GM23248 (cell line): ENCODE measurements around the gene ARHGEF12. TPM values are rescaled to one million over a fixed set of nuclear protein-coding genes. Genes with fewer than 3 reads are reported as not detected.

ENCODE experiments used
- DNase-seq: peaks from one replicate; pipeline ENCODE4 v3.0.0-alpha.2; 2015
- H2AFZ ChIP-seq: fragments of 200-600 bp; sonication (generic); 2 replicates; pipeline ENCODE4 v1.6.1; 2016; ENCODE audit warnings: antibody characterized with exemption
- H3F3A ChIP-seq: fragments of 200-600 bp; sonication (generic); 2 replicates; pipeline ENCODE4 v1.6.1; 2016; ENCODE audit warnings: mild to moderate bottlenecking, antibody characterized with exemption, mixed run types; ENCODE audit not compliant: insufficient read depth
- H3K27ac ChIP-seq: fragments of 200-600 bp; sonication (generic); 2 replicates; pipeline ENCODE4 v1.5.1; 2016; ENCODE audit warnings: mild to moderate bottlenecking
- H3K27me3 ChIP-seq: fragments of 200-600 bp; sonication (generic); replicated peaks from 2 replicates; pipeline ENCODE4 v1.6.1; 2016; ENCODE audit warnings: mild to moderate bottlenecking; ENCODE audit not compliant: insufficient read depth
- H3K36me3 ChIP-seq: fragments of 200-600 bp; sonication (generic); 2 replicates; pipeline ENCODE4 v1.6.1; 2016; ENCODE audit warnings: low read depth, mild to moderate bottlenecking
- H3K4me1 ChIP-seq: fragments of 200-600 bp; sonication (generic); 2 replicates; pipeline ENCODE4 v1.6.1; 2016; ENCODE audit warnings: mild to moderate bottlenecking; ENCODE audit not compliant: insufficient read depth
- H3K4me2 ChIP-seq: fragments of 200-600 bp; sonication (generic); one replicate; pipeline ENCODE4 v1.6.1; 2016; ENCODE audit warnings: mild to moderate bottlenecking; ENCODE audit not compliant: unreplicated experiment
- H3K4me3 ChIP-seq: fragments of 200-600 bp; sonication (generic); 2 replicates; pipeline ENCODE4 v1.5.1; 2016; ENCODE audit warnings: mild to moderate bottlenecking
- H3K79me2 ChIP-seq: fragments of 200-600 bp; sonication (generic); 2 replicates; pipeline ENCODE4 v1.6.1; 2016; ENCODE audit warnings: mild to moderate bottlenecking; ENCODE audit not compliant: insufficient read depth
- H3K9ac ChIP-seq: fragments of 200-600 bp; sonication (generic); 2 replicates; pipeline ENCODE4 v1.6.1; 2016; ENCODE audit warnings: mild to moderate bottlenecking
- H3K9me2 ChIP-seq: fragments of 200-600 bp; sonication (generic); 2 replicates; pipeline ENCODE4 v1.6.1; 2016; ENCODE audit warnings: mixed run types, mild to moderate bottlenecking, moderate library complexity; ENCODE audit not compliant: insufficient read depth
- H3K9me3 ChIP-seq: fragments of 200-600 bp; sonication (generic); one replicate; pipeline ENCODE4 v1.6.1; 2017; ENCODE audit warnings: low read depth
- H4K20me1 ChIP-seq: fragments of 200-600 bp; sonication (generic); 2 replicates; pipeline ENCODE4 v1.6.0; 2016; ENCODE audit not compliant: insufficient read depth
- EZH2 ChIP-seq: fragments of 200-600 bp; sonication (generic); IDR thresholded peaks from 2 replicates; pipeline ENCODE4 v1.6.1; 2018; ENCODE audit warnings: antibody characterized with exemption, mild to moderate bottlenecking; ENCODE audit not compliant: insufficient read depth, poor library complexity, severe bottlenecking
- EZH2phosphoT487 ChIP-seq: fragments of 200-600 bp; sonication (generic); IDR thresholded peaks from 2 replicates; pipeline ENCODE4 v1.6.1; 2018; ENCODE audit warnings: antibody characterized with exemption, moderate library complexity, mild to moderate bottlenecking, low read depth; ENCODE audit not compliant: insufficient read depth
- WGBS, 2 experiments: methylation state at CpG; one replicate each; pipeline ENCODE4 v1.1.6; 2015 to 2017; ENCODE audit warnings: low lambda C conversion rate in 2 of 2, low coverage in 1 of 2; ENCODE audit errors: missing lambda C conversion rate in 2 of 2; 5-methylcytosine and 5-hydroxymethylcytosine counted together
- in situ Hi-C: fragments of 300-500 bp; cut with MboI; formaldehyde crosslinking; loops from 2 replicates; pipeline ENCODE4 v1.15.0; 2020
- polyA plus RNA-seq: library from polyadenylated mRNA; unstranded; fragments of >200 nt; fragmentation: Nextera tagmentation; extraction: Ambion mirVana; gene quantifications from 2 replicates; pipeline ENCODE4 v1.2.1, GENCODE V29; 2016
- total RNA-seq: library from RNA; depleted of rRNA; stranded (reverse); fragments of >200 nt; shearing (Covaris generic); gene quantifications from 2 replicates; pipeline ENCODE4 v1.2.3, GENCODE V29; 2014

The ARHGEF12 gene
- total and polyA plus RNA-seq, 2 experiments from 2014 or later, result 20.4 to 52.7 TPM

- Histone ChIP-seq H3K4me3 (peak overlapping the region; percentile 19; the same call in 1 of the 2 replicates), H3K27ac (no peak overlapping the region), H3K36me3 (no peaks in the 10 kb centered on the region), H3K9me2 (no peaks in the 10 kb centered on the region), H4K20me1 (no peaks in the 10 kb centered on the region), H3K4me2 (peak overlapping the region; percentile 19), H3K27me3 (no peaks in the 10 kb centered on the region), H3K4me1 (0 out of 2 replicates have a peak, but pooled peaks cover 10% of the 10 kb centered on the region), H2AFZ (peak overlapping the region; percentile 49), H3K9ac (peak overlapping the region; percentile 29; the same call in 1 of the 2 replicates), H3K79me2 (no peaks in the 10 kb centered on the region), H3K9me3 (no peaks in the 10 kb centered on the region), H3F3A (no peaks in the 10 kb centered on the region)
- in situ Hi-C loops, result no loop called here
- DNase-seq, result no peak
- no peak for TF ChIP-seq EZH2phosphoT487
- TF ChIP-seq EZH2, result no peak
- WGBS, 2 experiments, result 26 to 29% methylated on average over 5 of the region's 5 CpGs
Measured at GRCh38 chr11:120532832-120533196, 196.6 kb downstream of the ARHGEF12 start.

GRCh38 chr11:120536091-120536796 is 200.0 kb downstream of the ARHGEF12 start:
- TF ChIP-seq EZH2phosphoT487 (no peak), EZH2 (no peak)
- H3K9ac ChIP-seq, result no peak overlapping the region
- no peaks in the 10 kb centered on the region for H3K79me2 ChIP-seq
- no peaks in the 10 kb centered on the region for H3K36me3 ChIP-seq
- H3K4me3 ChIP-seq, result no peak overlapping the region
- H3K4me1 ChIP-seq, result 0 out of 2 replicates have a peak, but pooled peaks cover 15% of the 10 kb centered on the region
- H3F3A ChIP-seq, result no peaks in the 10 kb centered on the region
- H3K9me2 ChIP-seq, result no peaks in the 10 kb centered on the region
- H3K27ac ChIP-seq, result no peak overlapping the region
- no peaks in the 10 kb centered on the region for H4K20me1 ChIP-seq
- in situ Hi-C loops, result no loop called here
- no peaks in the 10 kb centered on the region for H3K27me3 ChIP-seq
- H3K4me2 ChIP-seq, result no peak overlapping the region
- WGBS, 2 experiments, result 78% methylated on average over 13 of the region's 13 CpGs
- no peaks in the 10 kb centered on the region for H3K9me3 ChIP-seq
- no peak for DNase-seq
- H2AFZ ChIP-seq, result no peak overlapping the region

GRCh38 chr11:120536797-120537169 is 200.6 kb downstream of the ARHGEF12 start:
- H3K4me2 ChIP-seq, result no peak overlapping the region
- no peaks in the 10 kb centered on the region for H4K20me1 ChIP-seq
- WGBS, 2 experiments, result 65 to 70% methylated on average over 11 of the region's 11 CpGs
- H3K9me2 ChIP-seq, result no peaks in the 10 kb centered on the region
- H3K79me2 ChIP-seq, result no peaks in the 10 kb centered on the region
- no peak for TF ChIP-seq EZH2
- TF ChIP-seq EZH2phosphoT487, result no peak
- H3K36me3 ChIP-seq, result no peaks in the 10 kb centered on the region
- no peak overlapping the region for H3K4me3 ChIP-seq
- H3K4me1 ChIP-seq, result 0 out of 2 replicates have a peak, but pooled peaks cover 15% of the 10 kb centered on the region
- H3F3A ChIP-seq, result no peaks in the 10 kb centered on the region
- no peak overlapping the region for H3K27ac ChIP-seq
- no peak overlapping the region for H3K9ac ChIP-seq
- no peak for DNase-seq
- no peaks in the 10 kb centered on the region for H3K27me3 ChIP-seq
- in situ Hi-C loops, result no loop called here
- no peaks in the 10 kb centered on the region for H3K9me3 ChIP-seq
- no peak overlapping the region for H2AFZ ChIP-seq

GRCh38 chr11:120537996-120538395 is 201.8 kb downstream of the ARHGEF12 start:
- Histone ChIP-seq H3K9me2 (no peaks in the 10 kb centered on the region), H2AFZ (no peak overlapping the region), H3K27me3 (no peaks in the 10 kb centered on the region), H3F3A (no peaks in the 10 kb centered on the region), H3K36me3 (no peaks in the 10 kb centered on the region), H3K9ac (no peak overlapping the region), H3K79me2 (no peaks in the 10 kb centered on the region), H3K4me2 (no peak overlapping the region), H3K27ac (no peak overlapping the region), H3K4me1 (0 out of 2 replicates have a peak, but pooled peaks cover 5% of the 10 kb centered on the region), H3K4me3 (no peak overlapping the region), H4K20me1 (no peaks in the 10 kb centered on the region), H3K9me3 (no peaks in the 10 kb centered on the region)
- in situ Hi-C loops, result no loop called here
- WGBS, 2 experiments, result 83 to 86% methylated on average over 12 of the region's 12 CpGs
- no peak for DNase-seq
- TF ChIP-seq EZH2 (no peak), EZH2phosphoT487 (no peak)
